ENCODE data around the gene AHNAK. TPM values are rescaled to one million over a fixed set of nuclear protein-coding genes. Genes with fewer than 3 reads are reported as not detected.

AHNAK gene
- total and polyA plus RNA-seq, 2 donors (not counting 3 experiments of a cell fraction or from before 2014, with no cell fraction given): 35.2 to 436 TPM

GRCh38 chr11:62507125-62507422 is 39.5 kb downstream of the AHNAK start:
- no peak overlapping the region for H3K4me2 ChIP-seq (ENCODE audit: insufficient read depth, low read length)
- no peaks in the 10 kb centered on the region for H3K9me3 ChIP-seq (replicated peaks; ENCODE audit: control insufficient read depth, insufficient read depth, low read length)
- CTCF ChIA-PET: interaction anchor here (2.0 to 9.4 kb wide), 4 partner anchors 10 to 83 kb away, joined by 6 to 64 read pairs (median 18); no protein-coding TSS in a partner anchor
- H3K36me3 ChIP-seq (ENCODE audit: control insufficient read depth in 2 of 2, extremely low read depth in 1 of 2, insufficient read depth in 2 of 2, low read length in 2 of 2): no peaks in the 10 kb centered on the region
- no peaks in the 10 kb centered on the region for H3K79me2 ChIP-seq (ENCODE audit: control insufficient read depth, insufficient read depth, low read length)
- H3K4me3 ChIP-seq (replicated peaks in 1 of 3; ENCODE audit: insufficient read depth in 1 of 3, low read depth in 1 of 3, low read length in 3 of 3): no peak overlapping the region
- intact Hi-C loops (cut with micrococcal nuclease) (no loop called here), dilution Hi-C loops (cut with MboI; ENCODE audit: extremely low pct_ligation_motif_present, low sequenced_read_pairs) (no loop called here)
- H3K27ac ChIP-seq (ENCODE audit: insufficient read depth, low read depth, low read length): no peak overlapping the region
- no TSS peak for BruUV-seq (replicated peaks)
- H3K9me1 ChIP-seq (replicated peaks; ENCODE audit: control insufficient read depth, extremely low read depth, insufficient read depth, low read length): no peaks in the 10 kb centered on the region
- FAIRE-seq (no peak), DNase-seq (ENCODE audit: low read depth, low spot score) (no peak)
- POLR2A ChIA-PET: no interaction called here
- no peak overlapping the region for H2AFZ ChIP-seq (ENCODE audit: low read depth, low read length)
- peaks cover 9% of the 10 kb centered on the region for H3K4me1 ChIP-seq (ENCODE audit: control insufficient read depth, extremely low read depth, insufficient read depth, low read length)
- H3K27me3 ChIP-seq (ENCODE audit: control insufficient read depth in 2 of 2, insufficient read depth in 2 of 2, low read length in 2 of 2): no peaks in the 10 kb centered on the region
- H4K20me1 ChIP-seq (replicated peaks; ENCODE audit: control insufficient read depth, extremely low read depth, insufficient read depth, low read length): no peaks in the 10 kb centered on the region
- H3K9ac ChIP-seq (replicated peaks; ENCODE audit: extremely low read depth, insufficient read depth, low read length): no peak overlapping the region
- TF ChIP-seq FOS (IDR thresholded peaks at IDR 0.05; ENCODE audit: borderline replicate concordance, insufficient read depth, low read length) (no peak), EZH2 (IDR thresholded peaks at IDR 0.05; ENCODE audit: borderline replicate concordance, low read depth, low read length, severe bottlenecking) (no peak), MYC (IDR thresholded peaks at IDR 0.05; ENCODE audit: low read depth, low read length) (no peak), JUN (IDR thresholded peaks at IDR 0.05; ENCODE audit: borderline replicate concordance, insufficient read depth, insufficient read length, low read depth) (no peak), MAX (IDR thresholded peaks at IDR 0.05; ENCODE audit: insufficient read depth, insufficient read length) (no peak), GATA2 (IDR thresholded peaks at IDR 0.05; ENCODE audit: insufficient read depth, insufficient read length, low read depth, low read length) (no peak), CTCF (IDR thresholded peaks at IDR 0.05; ENCODE audit: extremely low read depth in 1 of 2, insufficient read depth in 1 of 2, low read depth in 1 of 2, low read length in 2 of 2) (no peak), POLR2A (IDR thresholded peaks at IDR 0.05; ENCODE audit: low read depth, low read length) (no peak), POLR2AphosphoS5 (IDR thresholded peaks at IDR 0.05; ENCODE audit: insufficient read depth, low read depth, low read length) (no peak)
